Fibroblast of pulmonary artery (primary cell): Measurements from ENCODE around the gene DNAJC12.
A peak's percentile ranks its signal among the peaks of the same experiment; 100 is the strongest.
"Not testable (repeated sequence)": the region's sequence is repeated elsewhere in the genome, so short reads cannot be mapped to it uniquely, and the experiment has no call there.

Experiments used
- DNase-seq: peaks from one replicate; pipeline ENCODE4 v3.0.0-alpha.2; 2010; ENCODE audit warnings: low read depth
- H3K4me3 ChIP-seq: replicated peaks from 2 replicates; pipeline ENCODE4 v1.5.1; 2011; ENCODE audit warnings: low read depth, mild to moderate bottlenecking, control low read depth, low read length, moderate library complexity
- CTCF ChIP-seq: IDR thresholded peaks from 2 replicates; pipeline ENCODE4 v1.5.1; 2011; ENCODE audit warnings: mild to moderate bottlenecking, control low read depth, low read length, inconsistent platforms; ENCODE audit errors: missing control alignments

Gene DNAJC12

DNA sequence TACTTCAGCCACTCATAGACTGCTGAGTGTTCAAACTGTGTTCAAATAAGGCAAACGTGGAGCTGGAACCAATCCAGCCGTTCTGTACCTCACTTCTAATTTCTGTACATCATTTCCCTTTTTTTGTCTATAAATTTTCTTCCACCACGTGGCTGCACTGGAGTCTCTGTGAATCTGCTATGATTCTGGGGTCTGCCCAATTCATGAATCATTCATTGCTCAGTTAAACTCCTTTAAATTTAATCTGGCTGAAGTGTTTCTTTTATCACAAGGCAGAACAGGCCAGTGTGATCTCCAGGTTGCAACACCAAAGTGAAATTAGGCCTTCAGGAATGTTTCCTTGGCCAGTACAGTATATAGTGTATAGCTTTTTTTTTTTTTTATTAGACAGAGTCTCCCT lies 53.5 kb downstream of the DNAJC12 start:
- TF ChIP-seq CTCF, result no peak
- peak; percentile 38 for DNase-seq
- H3K4me3 ChIP-seq, result no peak overlapping the region

- no peak for TF ChIP-seq CTCF
- H3K4me3 ChIP-seq, result no peak overlapping the region
- no peak for DNase-seq
Measured at GRCh38 chr10:67783606-67784294, 54.2 kb downstream of the DNAJC12 start.

DNA sequence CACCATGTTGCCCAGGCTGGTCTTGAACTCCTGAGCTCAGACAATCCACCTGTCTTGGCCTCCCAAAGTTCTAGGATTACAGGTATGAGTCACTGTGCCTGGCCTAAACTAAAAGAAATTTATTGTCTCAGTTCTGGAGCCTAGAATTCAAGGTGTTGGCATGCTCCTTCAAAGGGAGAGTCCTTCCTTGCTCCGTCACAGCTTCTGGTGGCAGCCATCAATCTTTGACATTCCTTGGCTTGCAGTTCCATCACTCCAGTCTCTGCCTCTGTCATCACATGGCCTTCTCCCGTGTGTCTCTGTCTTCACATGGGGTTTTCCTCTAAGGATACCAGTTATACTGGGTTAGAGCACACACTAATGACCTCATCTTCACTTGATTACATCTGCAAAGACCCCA lies 55.5 kb downstream of the DNAJC12 start:
- H3K4me3 ChIP-seq, result no peak overlapping the region
- no peak for DNase-seq
- no peak for TF ChIP-seq CTCF

DNA sequence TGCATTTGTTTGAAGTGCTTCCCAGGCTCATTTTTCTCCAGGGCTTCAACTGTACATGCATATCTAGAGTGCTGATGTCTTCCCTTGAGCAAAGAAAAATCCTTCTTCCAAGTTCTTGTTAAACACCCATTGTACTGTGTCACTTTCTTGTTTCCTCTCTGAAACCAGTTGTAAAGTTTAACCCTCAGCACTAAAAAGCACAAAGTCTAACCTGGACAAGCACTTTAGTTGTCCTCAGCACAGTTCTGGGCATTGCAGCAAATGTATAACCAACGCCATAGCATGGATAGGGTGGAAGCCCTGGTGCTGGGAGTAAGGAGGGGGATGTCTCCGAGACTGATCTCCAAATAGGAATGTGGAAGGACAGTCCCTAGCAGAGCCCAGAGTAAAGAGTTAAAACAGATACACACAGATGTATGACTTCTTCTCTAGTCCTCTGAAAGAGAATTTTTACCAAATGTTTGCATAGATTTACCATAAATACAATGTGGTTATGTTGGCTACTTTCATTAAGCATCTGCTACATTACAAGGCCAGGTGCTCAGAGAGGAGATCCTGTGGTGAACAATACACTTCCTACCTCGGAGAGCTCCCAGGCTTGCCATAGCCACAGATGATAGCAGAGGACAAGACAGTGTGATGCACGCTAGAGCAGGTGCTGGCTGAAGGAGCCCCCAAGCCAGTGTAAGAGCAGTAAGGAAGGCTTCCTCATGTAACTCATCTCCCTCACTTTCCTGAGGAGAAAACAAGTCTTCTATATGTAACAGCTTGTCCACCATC lies 57.0 kb downstream of the DNAJC12 start:
- TF ChIP-seq CTCF, result no peak
- no peak for DNase-seq
- no peak overlapping the region for H3K4me3 ChIP-seq

DNA sequence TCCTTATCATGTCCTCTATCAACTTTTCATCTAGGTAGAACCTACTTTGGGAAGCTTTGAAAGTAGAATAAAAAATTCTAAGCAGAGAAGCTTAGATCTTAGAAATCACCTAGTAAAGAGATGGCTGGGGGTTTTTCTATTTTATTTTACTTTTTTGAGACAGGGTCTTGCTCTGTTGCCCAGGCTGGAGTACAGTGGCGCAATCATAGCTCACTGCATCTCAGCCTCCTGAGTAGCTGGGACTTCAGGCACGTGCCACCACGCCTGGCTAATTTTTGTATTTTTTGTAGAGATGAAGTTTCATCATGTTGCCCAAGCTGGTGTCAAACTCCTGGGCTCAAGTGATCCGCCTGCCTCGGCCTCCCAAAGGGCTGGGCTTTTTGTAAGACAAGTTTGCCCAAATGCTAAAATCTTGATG lies 57.8 kb downstream of the DNAJC12 start:
- not testable (repeated sequence) for H3K4me3 ChIP-seq, DNase-seq

- peak; percentile 81 for TF ChIP-seq CTCF
- no peak overlapping the region for H3K4me3 ChIP-seq
Measured at GRCh38 chr10:67779465-67780203, 58.4 kb downstream of the DNAJC12 start.

GRCh38 chr10:67776371-67776770 lies 61.6 kb downstream of the DNAJC12 start:
- TF ChIP-seq CTCF, result no peak
- no peak overlapping the region for H3K4me3 ChIP-seq
- no peak for DNase-seq

More at GRCh38 chr10:67779465-67780203, 58.4 kb downstream of the DNAJC12 start:
- DNase-seq, result peak; percentile 90
